Loucy (cell line): ENCODE results near the gene CCDC138.

Source experiments
- CTCF ChIP-seq: fragments of 200-600 bp; sonication (generic); conservative IDR thresholded peaks from 2 replicates; pipeline ENCODE4 v1.5.1; 2014; ENCODE audit warnings: mild to moderate bottlenecking, antibody characterized with exemption, low read length
- EZH2phosphoT487 ChIP-seq: fragments of 200-600 bp; IDR thresholded peaks from 2 replicates; pipeline ENCODE4 v1.6.1; 2018; ENCODE audit warnings: antibody characterized with exemption, mild to moderate bottlenecking, moderate library complexity, borderline replicate concordance

- TF ChIP-seq CTCF (no peak), EZH2phosphoT487 (no peak)
Observed at GRCh38 chr2:108894766-108895165, 108.2 kb downstream of the CCDC138 start.
